Psoas muscle (tissue), 8 donors: ENCODE results near the gene ENTHD1. TPM values are rescaled to one million over a fixed set of nuclear protein-coding genes. Genes with fewer than 3 reads are reported as not detected.
A peak's percentile ranks its signal among the peaks of the same experiment; 100 is the strongest.

ENCODE experiments used
- ATAC-seq, 4 donors: fragments of 200-7000 bp; cut with Tn5 transposase; one replicate each; pipeline ENCODE4 v1.9.1; 2020; ENCODE audit warnings: moderate library complexity in 3 of 4, mild to moderate bottlenecking in 2 of 4
- DNase-seq, 2 donors: peaks; one replicate each; pipeline ENCODE4 v3.0.0-alpha.2; 2020
- H3K27ac ChIP-seq: fragments of 200-600 bp; one replicate; pipeline ENCODE4 v1.8.0; 2022
- H3K27me3 ChIP-seq, 3 donors: fragments of 200-600 bp in 1 of 3; one replicate each; pipeline versions ENCODE4 v1.6.1 to v1.8.0; 2013 to 2022; ENCODE audit warnings: low read length in 2 of 3, mild to moderate bottlenecking in 2 of 3, moderate library complexity in 1 of 3; ENCODE audit not compliant: insufficient read depth in 3 of 3
- H3K36me3 ChIP-seq, 2 donors: fragments of 200-600 bp in 1 of 2; one replicate each; pipeline versions ENCODE4 v1.6.1 to v1.8.0; 2013 to 2022; ENCODE audit warnings: low read depth in 1 of 2, mild to moderate bottlenecking in 1 of 2, moderate library complexity in 1 of 2; ENCODE audit not compliant: insufficient read depth in 1 of 2
- H3K4me1 ChIP-seq: fragments of 200-600 bp; one replicate; pipeline ENCODE4 v1.8.0; 2022
- H3K4me3 ChIP-seq: fragments of 200-600 bp; one replicate; pipeline ENCODE4 v1.8.0; 2022; ENCODE audit warnings: mild to moderate bottlenecking
- H3K9me3 ChIP-seq: fragments of 200-600 bp; one replicate; pipeline ENCODE4 v1.8.0; 2022
- CTCF ChIP-seq: fragments of 200-600 bp; IDR thresholded peaks from one replicate; pipeline ENCODE4 v1.8.0; 2022; ENCODE audit warnings: antibody characterized with exemption
- WGBS, 3 donors: extraction: QIAGEN DNeasy Blood & Tissue Kit; methylation state at CpG; one replicate each; pipeline versions ENCODE4 v1.1.6 to v1.1.7; 2013; 5-methylcytosine and 5-hydroxymethylcytosine counted together
- intact Hi-C, 2 donors: fragments of 100-400 bp; cut with DNase I; formaldehyde crosslinking; loops; one replicate each; pipeline versions ENCODE4 v1.11.0 to v1.14.2; 2022
- polyA plus RNA-seq, 3 donors: library from polyadenylated mRNA; stranded (reverse); fragments of 200-250 nt; gene quantifications; one replicate each; pipeline ENCODE4 v1.2.3, GENCODE V29; 2013
- total RNA-seq, 4 donors: library from RNA; stranded (reverse); fragmentation: NEBNext Ultra II Directional in 2 of 4; extraction: Animal tissue kit (Norgen Biotek cat#: 25700) in 2 of 4; gene quantifications; one replicate each; pipeline versions ENCODE4 v1.2.1 to v1.2.4, GENCODE V29; 2021 to 2023
- donor health status: healthy with polysubstance abuse.
- donor health status: DM: no; HTN: no; CAD: no; lungs with moderate emphysema.
- donor health status: Bipolar disorder and iron deficiency.
- donor health status: healthy.
- donor health status: DM: yes; HTN: yes; CAD: no.
- donor health status: DM: no; HTN: no; CAD: no.
- donor health status: DM: no; HTN: no; CAD: no.
- donor health status: DM: yes; HTN: yes; CAD: no.

Gene ENTHD1
- total and polyA plus RNA-seq, 7 donors, result not detected

GRCh38 chr22:39932918-39933649 is 39.5 kb upstream of the ENTHD1 start:
- TF ChIP-seq CTCF, result peak; percentile 28

GRCh38 chr22:39932166-39932565 is 38.6 kb upstream of the ENTHD1 start:
- H3K9me3 ChIP-seq, result no peaks in the 10 kb centered on the region
- DNase-seq, result no peak
- WGBS, 3 donors, result 71 to 78% (median 77%) methylated on average over 2 of the region's 2 CpGs
- no peak for TF ChIP-seq CTCF
- no peak overlapping the region for H3K4me3 ChIP-seq
- H3K4me1 ChIP-seq, result no peaks in the 10 kb centered on the region
- no peaks in the 10 kb centered on the region for H3K36me3 ChIP-seq
- intact Hi-C loops, result no loop called here
- H3K27me3 ChIP-seq, result peaks cover 3 to 50% (median 7%) of the 10 kb centered on the region in 3 donors
- no peak for ATAC-seq
- H3K27ac ChIP-seq, result no peak overlapping the region

More at GRCh38 chr22:39932918-39933649, 39.5 kb upstream of the ENTHD1 start:
- no peaks in the 10 kb centered on the region for H3K4me1 ChIP-seq
- ATAC-seq (no peak), DNase-seq (no peak)
- no peaks in the 10 kb centered on the region for H3K36me3 ChIP-seq
- 73 to 82% (median 81%) methylated on average over 7 of the region's 7 CpGs for WGBS, 3 donors
- H3K27ac ChIP-seq, result no peak overlapping the region
- no peaks in the 10 kb centered on the region for H3K9me3 ChIP-seq
- H3K27me3 ChIP-seq, result peaks cover 3 to 50% (median 4%) of the 10 kb centered on the region in 3 donors
- H3K4me3 ChIP-seq, result no peak overlapping the region
- intact Hi-C loops, result no loop called here

- intact Hi-C loops, result no loop called here
- no peak overlapping the region for H3K27ac ChIP-seq
- no peaks in the 10 kb centered on the region for H3K4me1 ChIP-seq
- peaks cover 3 to 51% (median 9%) of the 10 kb centered on the region in 3 donors for H3K27me3 ChIP-seq
- no peak for DNase-seq
- no peak for ATAC-seq
- H3K36me3 ChIP-seq, result no peaks in the 10 kb centered on the region
- H3K9me3 ChIP-seq, result no peaks in the 10 kb centered on the region
- WGBS, 3 donors, result 50 to 52% (median 51%) methylated on average over 2 of the region's 2 CpGs
- H3K4me3 ChIP-seq, result no peak overlapping the region
- TF ChIP-seq CTCF, result no peak
These were observed 37.7 kb upstream of the ENTHD1 start for GRCh38 chr22:39931251-39931650.

- TF ChIP-seq CTCF, result no peak
- Histone ChIP-seq H3K36me3 (no peaks in the 10 kb centered on the region), H3K27me3 (peaks cover 3 to 59% (median 17%) of the 10 kb centered on the region in 3 donors), H3K9me3 (no peaks in the 10 kb centered on the region), H3K4me1 (no peaks in the 10 kb centered on the region), H3K27ac (no peak overlapping the region), H3K4me3 (no peak overlapping the region)
- 59 to 67% (median 63%) methylated on average over 4 of the region's 4 CpGs for WGBS, 3 donors
- no peak for ATAC-seq
- intact Hi-C loops, result no loop called here
- no peak for DNase-seq
These were observed 35.3 kb upstream of the ENTHD1 start for GRCh38 chr22:39928536-39929520.
